ENCODE measurements around the gene BNIP5. TPM values are rescaled to one million over a fixed set of nuclear protein-coding genes. Genes with fewer than 3 reads are reported as not detected.
"Not testable (repeated sequence)": the region's sequence is repeated elsewhere in the genome, so short reads cannot be mapped to it uniquely, and the experiment has no call there.

BNIP5 gene
- total RNA-seq, 6 experiments from 2014 or later: not detected

DNA sequence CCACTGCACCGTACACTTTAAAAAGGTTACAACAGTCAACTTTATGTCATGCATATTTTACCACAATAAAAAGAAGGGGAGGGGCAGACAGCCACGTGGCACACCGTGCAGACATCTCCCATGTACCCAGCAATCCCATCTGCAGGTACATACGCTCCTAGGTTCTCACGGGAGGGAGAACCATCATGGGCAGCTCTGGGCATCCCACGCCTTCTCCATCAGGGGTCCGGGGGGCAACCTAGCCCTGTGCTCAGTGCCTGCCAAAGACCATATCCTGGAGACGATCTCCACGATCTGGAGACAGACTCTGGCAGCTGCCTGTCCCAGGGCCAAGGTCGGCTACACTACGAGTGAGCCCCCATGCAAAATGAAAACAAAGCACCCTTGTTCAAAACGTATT lies 2.5 kb upstream of the BNIP5 start:
- H3K27ac Mint-ChIP-seq: no peak overlapping the region
- peaks cover 20% of the 10 kb centered on the region for H3K4me1 Mint-ChIP-seq (ENCODE audit: low read depth)
- TF ChIP-seq, protein P1, sequence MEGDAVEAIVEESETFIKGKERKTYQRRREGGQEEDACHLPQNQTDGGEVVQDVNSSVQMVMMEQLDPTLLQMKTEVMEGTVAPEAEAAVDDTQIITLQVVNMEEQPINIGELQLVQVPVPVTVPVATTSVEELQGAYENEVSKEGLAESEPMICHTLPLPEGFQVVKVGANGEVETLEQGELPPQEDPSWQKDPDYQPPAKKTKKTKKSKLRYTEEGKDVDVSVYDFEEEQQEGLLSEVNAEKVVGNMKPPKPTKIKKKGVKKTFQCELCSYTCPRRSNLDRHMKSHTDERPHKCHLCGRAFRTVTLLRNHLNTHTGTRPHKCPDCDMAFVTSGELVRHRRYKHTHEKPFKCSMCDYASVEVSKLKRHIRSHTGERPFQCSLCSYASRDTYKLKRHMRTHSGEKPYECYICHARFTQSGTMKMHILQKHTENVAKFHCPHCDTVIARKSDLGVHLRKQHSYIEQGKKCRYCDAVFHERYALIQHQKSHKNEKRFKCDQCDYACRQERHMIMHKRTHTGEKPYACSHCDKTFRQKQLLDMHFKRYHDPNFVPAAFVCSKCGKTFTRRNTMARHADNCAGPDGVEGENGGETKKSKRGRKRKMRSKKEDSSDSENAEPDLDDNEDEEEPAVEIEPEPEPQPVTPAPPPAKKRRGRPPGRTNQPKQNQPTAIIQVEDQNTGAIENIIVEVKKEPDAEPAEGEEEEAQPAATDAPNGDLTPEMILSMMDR (IDR thresholded peaks at IDR 0.05): no peak
- H3K36me3 Mint-ChIP-seq (ENCODE audit: low read depth): no peaks in the 10 kb centered on the region
- H3K9me3 Mint-ChIP-seq: no peaks in the 10 kb centered on the region
- no peak overlapping the region for H3K4me3 Mint-ChIP-seq
- DNase-seq: no peak
- H3K27me3 Mint-ChIP-seq (ENCODE audit: insufficient read depth): peaks cover 60% of the 10 kb centered on the region

DNA sequence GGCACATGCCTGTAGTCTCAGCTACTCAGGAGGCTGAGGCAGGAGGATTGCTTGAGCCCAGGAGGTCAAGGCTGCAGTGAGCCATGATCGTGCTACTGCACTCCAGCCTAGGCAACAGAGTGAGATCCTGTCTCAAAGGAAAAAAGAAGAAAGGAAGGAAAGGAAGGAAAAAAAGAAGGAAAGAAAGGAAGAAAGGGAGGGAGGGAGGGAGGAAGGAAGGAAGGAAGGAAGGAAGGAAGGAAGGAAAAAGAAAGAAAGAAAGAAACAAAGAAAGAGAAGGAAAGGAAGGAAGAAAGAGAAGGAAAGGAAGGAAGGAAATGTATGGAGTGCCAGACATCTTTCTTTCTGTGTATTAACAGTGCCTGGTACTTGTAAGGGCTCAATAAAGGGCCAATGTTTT lies 1.5 kb upstream of the BNIP5 start:
- H3K27ac Mint-ChIP-seq; H3K9me3 Mint-ChIP-seq; H3K4me3 Mint-ChIP-seq; DNase-seq; H3K36me3 Mint-ChIP-seq (ENCODE audit: low read depth): not testable (repeated sequence)
- Mint-ChIP-seq H3K4me1 (ENCODE audit: low read depth) (peaks cover 23% of the 10 kb centered on the region), H3K27me3 (ENCODE audit: insufficient read depth) (peaks cover 67% of the 10 kb centered on the region)

DNA sequence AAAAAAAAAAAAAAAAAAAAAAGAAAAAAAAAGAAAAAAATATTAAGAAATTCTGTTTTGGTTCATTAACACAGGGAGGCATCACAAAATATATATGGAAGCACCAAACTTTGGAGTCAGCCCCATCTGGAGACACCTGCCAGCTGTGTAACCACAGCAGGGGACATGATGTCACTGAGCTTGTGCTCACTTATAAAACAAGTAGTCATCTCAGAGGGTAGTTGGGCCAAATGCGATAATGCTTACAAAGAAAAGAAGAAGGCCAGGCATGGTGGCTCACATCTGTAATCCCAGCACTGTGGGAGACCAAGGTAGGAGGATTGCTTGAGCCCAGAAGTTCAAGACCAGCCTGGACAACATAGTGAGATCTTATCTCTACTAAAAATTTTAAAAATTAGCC lies 1.1 kb upstream of the BNIP5 start:
- Mint-ChIP-seq H3K27ac (no peak overlapping the region), H3K9me3 (no peaks in the 10 kb centered on the region), H3K27me3 (ENCODE audit: insufficient read depth) (peaks cover 71% of the 10 kb centered on the region), H3K36me3 (ENCODE audit: low read depth) (no peaks in the 10 kb centered on the region), H3K4me1 (ENCODE audit: low read depth) (peaks cover 23% of the 10 kb centered on the region), H3K4me3 (no peak overlapping the region)
- no peak for DNase-seq
- TF ChIP-seq, protein P1 (IDR thresholded peaks at IDR 0.05): no peak

DNA sequence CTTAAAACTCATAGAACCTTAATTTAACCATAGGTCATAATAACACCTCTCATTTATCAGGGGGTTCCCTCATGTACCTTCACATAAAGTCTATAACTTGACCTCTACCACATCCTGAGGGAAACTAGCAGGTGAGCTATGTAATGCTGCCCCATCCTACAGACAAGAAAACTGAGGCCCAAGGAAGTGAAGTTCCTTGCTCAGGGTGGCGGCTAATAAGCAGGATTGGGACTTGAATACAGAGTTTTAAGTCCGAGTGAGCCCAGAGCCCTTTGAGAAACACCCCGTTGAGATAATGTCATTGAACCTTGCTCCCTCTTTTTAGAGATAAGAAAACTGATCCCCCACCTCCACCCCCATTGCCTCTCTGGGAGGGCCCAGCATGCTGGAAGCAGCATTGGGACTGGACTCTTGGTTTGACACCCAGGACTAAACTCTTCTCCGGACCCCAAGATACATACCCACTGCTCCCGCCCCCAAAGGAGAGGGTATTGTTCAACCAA lies 429 bp downstream of the BNIP5 start:
- H3K36me3 Mint-ChIP-seq (ENCODE audit: low read depth): no peaks in the 10 kb centered on the region
- no peak overlapping the region for H3K4me3 Mint-ChIP-seq
- no peak overlapping the region for H3K27ac Mint-ChIP-seq
- H3K9me3 Mint-ChIP-seq: no peaks in the 10 kb centered on the region
- H3K4me1 Mint-ChIP-seq (ENCODE audit: low read depth): peaks cover 23% of the 10 kb centered on the region
- peaks cover 76% of the 10 kb centered on the region for H3K27me3 Mint-ChIP-seq (ENCODE audit: insufficient read depth)
- TF ChIP-seq, protein P1 (IDR thresholded peaks at IDR 0.05): no peak
- no peak for DNase-seq

DNA sequence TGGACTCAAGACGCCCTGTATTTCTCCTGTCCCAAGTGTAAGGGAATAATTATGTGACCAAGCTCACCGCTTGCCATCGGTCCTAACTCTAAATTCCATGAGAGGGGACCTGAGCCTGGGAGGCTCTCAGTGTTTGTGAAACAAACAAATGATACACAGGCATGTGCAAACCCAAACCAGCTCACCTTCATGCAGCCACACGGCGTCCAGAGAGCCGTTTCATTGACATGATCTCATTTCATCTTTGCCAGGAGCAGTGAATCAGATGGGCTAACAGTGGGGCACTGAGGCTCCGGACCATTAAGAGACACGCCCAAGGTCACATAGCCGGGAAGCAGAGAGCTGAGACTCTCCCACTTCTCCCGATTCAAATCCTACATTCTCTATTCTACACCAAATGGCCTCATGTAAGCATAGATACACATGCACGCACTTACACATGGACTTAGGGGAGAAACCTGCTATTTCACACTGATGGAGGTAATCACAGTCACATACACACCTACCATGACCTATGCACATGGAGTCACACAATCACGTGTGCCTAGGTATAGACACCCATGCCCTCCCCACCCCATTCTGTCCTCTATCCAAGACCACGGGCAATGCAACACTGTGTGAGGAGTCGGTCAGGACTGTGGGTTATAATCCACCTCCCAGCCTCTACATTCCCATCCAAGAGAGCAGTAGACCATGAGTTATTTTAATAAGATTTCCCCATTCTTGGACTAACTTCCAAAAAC lies 1.1 kb downstream of the BNIP5 start:
- TF ChIP-seq, protein P1 (IDR thresholded peaks at IDR 0.05): no peak
- Mint-ChIP-seq H3K4me1 (ENCODE audit: low read depth) (peaks cover 19% of the 10 kb centered on the region), H3K4me3 (no peak overlapping the region), H3K9me3 (no peaks in the 10 kb centered on the region), H3K27ac (no peak overlapping the region), H3K27me3 (ENCODE audit: insufficient read depth) (peaks cover 74% of the 10 kb centered on the region), H3K36me3 (ENCODE audit: low read depth) (no peaks in the 10 kb centered on the region)
- DNase-seq: no peak

DNA sequence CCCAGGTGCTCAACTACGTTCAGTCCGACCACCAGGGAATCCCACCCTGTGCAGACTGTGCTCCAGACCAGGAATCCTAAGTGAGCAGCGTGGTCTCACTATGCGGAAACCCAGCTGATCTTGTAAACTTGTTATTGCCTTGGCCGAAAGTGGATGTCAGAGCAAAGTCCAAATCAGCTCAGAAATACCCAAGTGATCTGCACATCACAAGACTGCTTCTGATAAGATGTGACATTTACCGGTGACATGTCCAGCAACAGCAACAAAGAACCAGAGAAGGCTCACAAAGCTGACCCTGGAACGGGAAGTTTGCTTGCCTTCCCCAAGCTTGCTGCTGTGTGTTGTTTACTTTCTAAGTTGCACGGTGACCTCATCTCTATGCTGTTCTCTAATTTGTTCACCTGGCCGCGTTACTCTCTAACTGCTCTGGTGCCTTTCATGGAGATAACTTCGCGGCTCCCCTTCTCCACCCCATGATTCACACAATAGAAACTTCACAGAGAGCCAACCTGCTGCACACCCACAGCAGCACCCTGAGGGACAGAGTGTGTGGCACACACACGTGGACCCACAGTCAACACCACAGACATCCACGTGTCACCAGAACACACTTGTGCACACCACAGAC lies 1.7 kb downstream of the BNIP5 start:
- TF ChIP-seq, protein P1 (IDR thresholded peaks at IDR 0.05): no peak
- Mint-ChIP-seq H3K9me3 (no peaks in the 10 kb centered on the region), H3K4me1 (ENCODE audit: low read depth) (peaks cover 12% of the 10 kb centered on the region), H3K4me3 (no peak overlapping the region), H3K27me3 (ENCODE audit: insufficient read depth) (peaks cover 71% of the 10 kb centered on the region), H3K36me3 (ENCODE audit: low read depth) (no peaks in the 10 kb centered on the region), H3K27ac (no peak overlapping the region)
- DNase-seq: no peak
